ENCODE results near the gene NLN.

Gene NLN

GRCh38 chr5:65811885-65812284 lies 89.9 kb downstream of the NLN start:
- DNase-seq = no peak

DNA sequence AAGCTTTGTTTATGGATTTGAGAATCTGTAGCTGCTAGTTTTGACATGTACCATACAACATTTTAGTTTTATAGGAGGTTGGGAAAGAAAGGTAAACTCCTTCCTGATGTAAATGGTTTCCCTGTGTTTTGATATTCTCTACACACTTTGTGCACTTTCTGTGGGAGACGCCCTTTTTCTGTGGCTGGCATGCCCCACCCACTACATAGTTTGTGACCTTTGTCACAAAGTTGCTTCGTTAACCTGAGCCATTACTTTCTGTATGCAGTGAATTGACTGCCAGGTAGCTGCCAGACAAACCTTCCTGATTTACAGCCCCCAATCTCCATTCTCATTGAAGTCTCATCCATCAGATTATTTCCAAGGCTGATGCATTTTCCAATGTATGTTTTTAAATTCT lies 90.6 kb downstream of the NLN start:
- DNase-seq = no peak

- DNase-seq = no peak
Measured at GRCh38 chr5:65813174-65813573, 91.2 kb downstream of the NLN start.

GRCh38 chr5:65815161-65815560 lies 93.2 kb downstream of the NLN start:
- no peak for DNase-seq

DNA sequence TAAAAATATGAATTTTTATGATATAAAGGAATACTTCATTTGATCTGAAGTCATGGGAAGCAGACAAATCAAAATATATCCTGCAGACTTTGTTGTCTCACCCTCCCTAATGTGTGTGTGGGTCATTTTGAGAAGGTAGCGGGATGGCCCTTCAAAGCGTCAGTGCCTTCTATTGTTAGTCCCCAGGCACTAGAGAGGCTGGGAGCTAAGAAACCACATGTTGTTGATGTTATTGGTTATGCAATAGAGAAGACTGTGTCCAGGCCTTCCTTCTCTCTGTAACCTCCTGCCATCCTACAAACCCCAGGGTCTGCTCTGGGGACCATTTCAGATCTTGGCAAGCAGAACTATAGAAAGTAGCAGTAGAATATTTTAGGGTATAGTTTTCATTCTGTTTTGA lies 94.7 kb downstream of the NLN start:
- DNase-seq = no peak

GRCh38 chr5:65817931-65818330 lies 95.9 kb downstream of the NLN start:
- no peak for DNase-seq

DNA sequence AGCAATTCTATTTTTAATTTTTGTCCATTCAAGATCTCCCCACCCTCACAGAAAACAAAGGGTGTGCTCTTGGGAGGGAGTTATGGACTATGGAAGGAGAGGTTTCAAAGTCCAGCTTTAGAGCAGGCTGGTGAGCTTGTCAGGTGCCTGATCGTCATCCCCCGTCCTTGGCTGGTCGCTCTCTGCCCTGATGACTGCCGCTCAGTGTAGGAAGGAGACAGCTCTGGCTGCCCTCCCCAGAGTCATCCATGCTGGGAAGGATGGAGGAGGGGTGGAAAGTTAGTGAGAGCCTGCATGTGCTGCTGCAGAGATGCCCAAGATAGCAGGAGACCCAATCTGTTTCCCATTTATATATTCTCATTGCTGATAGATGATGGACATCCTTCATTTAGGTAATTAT lies 96.6 kb downstream of the NLN start:
- DNase-seq = no peak

- DNase-seq = no peak
Measured at GRCh38 chr5:65819215-65819904, 97.4 kb downstream of the NLN start.

- no peak for DNase-seq
Measured at GRCh38 chr5:65819905-65820240, 97.9 kb downstream of the NLN start.

DNA sequence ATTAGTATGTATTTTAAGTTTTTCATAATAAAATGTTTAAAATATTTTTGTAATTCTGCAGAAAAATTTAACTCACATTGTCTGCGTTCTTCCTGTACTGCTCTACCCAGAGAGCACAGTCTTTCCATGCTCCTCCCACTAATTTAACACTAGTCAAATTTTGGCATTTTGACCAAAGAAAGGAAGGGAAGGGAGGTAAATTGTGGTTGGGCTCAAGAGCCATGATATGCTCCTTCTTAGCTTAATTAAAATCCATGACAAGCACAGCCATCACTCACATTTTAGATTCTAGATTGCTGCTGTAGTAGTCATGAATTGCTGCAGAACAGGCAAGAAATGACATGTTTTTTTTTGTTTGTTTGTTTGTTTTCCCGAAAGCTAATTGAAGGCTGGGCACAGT lies 98.4 kb downstream of the NLN start:
- DNase-seq = no peak

DNA sequence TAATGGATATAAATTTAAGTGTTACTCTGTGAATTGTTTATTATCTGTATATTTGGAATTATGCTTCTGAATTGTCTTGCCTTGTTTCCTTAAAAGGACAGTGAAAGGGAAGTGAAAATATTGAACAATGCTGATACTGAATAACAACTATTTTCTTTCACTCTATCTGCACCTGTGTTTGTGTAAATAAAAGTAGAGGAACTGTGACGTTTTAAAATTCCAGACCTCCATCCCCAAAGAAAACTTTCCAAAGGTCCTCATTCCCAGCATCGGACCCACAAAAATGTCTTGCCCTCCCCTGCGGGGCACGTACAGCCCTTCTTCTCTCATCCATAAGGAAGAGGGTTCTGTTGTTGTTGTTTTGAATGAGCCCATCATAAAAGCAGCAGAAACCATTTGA lies 100.0 kb downstream of the NLN start:
- no peak for DNase-seq

GRCh38 chr5:65822710-65823109 lies 100.7 kb downstream of the NLN start:
- DNase-seq = no peak

DNA sequence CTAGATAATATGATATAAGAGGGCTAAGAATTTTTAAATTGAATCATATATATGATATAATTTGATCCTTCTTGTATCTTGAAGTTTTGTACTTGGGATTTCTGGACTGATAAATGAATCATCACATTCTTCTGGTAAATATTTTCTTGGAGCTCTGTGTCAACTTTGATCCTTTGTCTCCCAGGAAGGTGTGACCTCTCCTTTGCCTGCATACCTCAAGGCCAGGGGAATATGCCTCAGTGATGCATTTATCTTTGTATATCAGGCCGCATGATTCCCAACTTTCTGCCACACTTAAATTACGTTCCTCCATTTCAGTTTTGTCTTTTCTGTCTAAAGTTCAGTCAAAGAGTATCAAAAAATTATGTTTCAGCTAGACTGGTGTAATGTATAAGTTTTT lies 101.2 kb downstream of the NLN start:
- DNase-seq = peak; percentile 44

- DNase-seq = no peak
Measured at GRCh38 chr5:65823845-65824445, 101.9 kb downstream of the NLN start.

DNA sequence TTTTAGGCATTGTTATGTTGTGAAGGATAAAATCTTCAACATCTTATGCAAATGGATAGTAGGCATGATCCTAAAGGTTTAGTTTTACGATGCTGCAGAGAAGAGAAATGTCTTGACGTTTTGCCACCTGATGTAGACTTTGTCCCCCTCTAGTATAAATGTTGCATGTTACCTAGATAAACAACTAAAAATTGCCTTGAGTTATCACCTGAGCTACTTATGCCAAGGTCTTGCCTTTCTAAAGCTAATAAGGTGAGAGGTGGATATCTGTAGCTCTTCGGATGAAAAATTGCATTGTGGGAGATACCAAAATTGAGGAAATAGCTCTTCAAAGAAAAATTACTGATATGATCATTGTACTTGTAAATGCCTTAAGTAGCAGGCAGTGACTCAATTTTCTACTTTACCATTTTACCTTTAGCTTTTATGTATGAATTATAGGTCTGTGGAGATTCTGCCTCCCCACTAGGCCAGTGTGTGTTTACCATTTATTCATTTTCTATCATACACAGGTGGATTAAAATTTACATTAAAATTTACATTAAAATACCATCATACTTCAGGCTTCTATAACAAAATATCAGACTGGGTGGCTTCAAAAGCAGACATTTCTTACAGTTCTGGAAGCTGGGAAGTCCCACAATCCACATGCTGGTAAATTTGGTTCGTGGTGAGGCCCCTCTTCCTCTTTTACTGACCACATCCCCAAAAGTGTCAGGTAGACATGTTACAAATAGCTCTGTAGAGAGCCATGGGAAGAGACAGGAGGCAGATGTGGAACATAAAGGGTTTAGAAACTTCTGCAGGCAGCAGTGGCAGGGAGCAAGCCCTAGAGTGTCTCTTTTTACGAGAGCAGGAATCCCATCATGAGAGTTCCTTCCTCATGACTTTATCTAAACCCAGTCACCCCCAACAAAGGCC lies 103.7 kb downstream of the NLN start:
- DNase-seq = no peak

DNA sequence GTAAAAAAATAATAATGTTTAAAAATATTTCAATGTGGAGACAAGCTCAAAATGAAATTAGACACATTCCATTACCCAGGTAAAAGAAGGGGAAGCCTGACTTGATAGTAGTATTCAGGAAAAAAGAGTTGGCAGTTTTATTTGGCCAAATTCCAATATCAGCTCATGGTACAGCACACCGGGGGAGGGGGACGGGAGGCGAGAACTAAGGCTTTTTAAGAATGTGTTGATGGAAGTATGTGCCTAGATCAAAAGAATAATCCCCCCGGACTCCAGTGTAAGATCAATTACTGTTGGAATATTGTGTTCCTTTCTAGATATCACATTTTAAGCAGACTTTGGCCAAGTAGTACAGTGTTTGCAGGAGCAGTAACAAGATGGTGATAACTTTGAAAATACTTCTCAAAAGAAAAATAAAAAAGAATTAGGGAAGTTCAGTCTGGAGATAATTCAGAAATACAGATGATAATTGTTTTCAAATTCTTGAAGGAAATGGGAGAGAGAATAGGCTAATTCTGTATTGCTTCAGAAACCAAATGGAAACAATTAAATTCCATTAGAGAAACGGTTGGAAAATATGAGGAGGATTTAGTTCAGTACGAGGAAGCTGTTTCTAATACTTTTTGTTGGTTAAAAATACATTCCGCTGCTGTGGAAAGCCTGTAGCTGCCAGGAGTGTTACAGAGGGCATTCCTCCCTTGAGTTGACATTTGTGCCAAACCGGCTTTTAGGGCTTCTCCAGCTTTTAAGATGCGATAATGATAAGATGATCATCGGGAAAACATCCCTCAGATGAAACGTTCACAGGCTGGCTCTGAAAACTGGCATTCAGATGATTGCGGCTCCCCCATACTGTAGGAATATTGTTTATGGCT lies 106.3 kb downstream of the NLN start:
- DNase-seq = peak; percentile 86

- DNase-seq = no peak
Measured at GRCh38 chr5:65830856-65831255, 108.9 kb downstream of the NLN start.

DNA sequence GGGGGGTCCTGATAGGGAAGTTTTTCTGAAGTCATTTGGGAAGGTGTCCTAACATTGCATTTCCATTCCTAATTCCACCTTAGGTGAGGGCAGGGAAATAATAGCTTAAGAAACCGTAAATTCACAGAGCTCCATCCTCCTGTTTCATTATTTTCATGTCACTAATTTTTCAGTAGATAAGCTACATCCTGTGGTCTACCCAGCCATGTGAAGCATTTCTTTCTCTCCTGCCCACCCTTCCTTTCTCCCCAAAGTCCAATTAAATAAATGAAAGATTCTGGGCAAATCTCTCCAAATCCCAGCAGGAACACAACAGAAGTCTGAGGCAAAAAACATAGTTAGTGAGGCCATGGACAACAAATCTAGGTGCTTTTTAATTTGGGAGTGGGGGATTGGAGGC lies 109.3 kb downstream of the NLN start:
- no peak for DNase-seq

- no peak for DNase-seq
Measured at GRCh38 chr5:65832152-65832551, 110.1 kb downstream of the NLN start.

GRCh38 chr5:65832603-65833228 lies 110.7 kb downstream of the NLN start:
- DNase-seq = no peak

- DNase-seq = no peak
Measured at GRCh38 chr5:65833780-65834179, 111.8 kb downstream of the NLN start.

- no peak for DNase-seq
Measured at GRCh38 chr5:65834306-65834705, 112.3 kb downstream of the NLN start.

- DNase-seq = no peak
Measured at GRCh38 chr5:65835191-65835590, 113.2 kb downstream of the NLN start.

Measured in fibroblast of skin of right quadriceps (primary cell).